ENCODE data around the gene CITED1.

The CITED1 gene

DNA sequence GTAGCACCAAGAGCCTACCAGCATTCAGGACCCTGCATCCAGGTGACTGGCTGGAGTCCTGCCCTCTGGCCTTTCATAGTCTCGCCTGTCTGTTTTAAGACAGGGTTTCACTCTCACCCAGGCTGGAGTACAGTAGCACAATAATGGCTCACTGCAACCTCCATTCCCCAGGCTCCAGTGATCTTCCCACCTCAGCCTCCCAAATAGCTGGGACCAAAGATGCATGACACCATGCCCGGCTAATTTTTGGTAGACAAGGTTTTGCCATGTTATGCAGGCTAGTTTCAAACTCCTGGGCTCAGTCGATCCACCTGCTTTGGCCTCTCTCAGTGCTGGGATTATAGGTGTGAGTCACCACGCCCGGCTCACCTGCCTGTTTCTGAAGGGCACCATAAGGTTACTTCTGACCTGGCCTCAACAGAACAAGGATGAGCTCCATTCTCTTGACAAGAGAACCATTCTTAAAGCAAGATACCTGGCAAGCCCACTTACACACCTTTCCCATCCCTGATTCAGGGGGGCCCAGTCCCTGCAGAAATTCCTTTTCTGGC, 35.3 kb downstream of the CITED1 start:
- DNase-seq (ENCODE audit: low read depth in 2 of 2): no peak

DNA sequence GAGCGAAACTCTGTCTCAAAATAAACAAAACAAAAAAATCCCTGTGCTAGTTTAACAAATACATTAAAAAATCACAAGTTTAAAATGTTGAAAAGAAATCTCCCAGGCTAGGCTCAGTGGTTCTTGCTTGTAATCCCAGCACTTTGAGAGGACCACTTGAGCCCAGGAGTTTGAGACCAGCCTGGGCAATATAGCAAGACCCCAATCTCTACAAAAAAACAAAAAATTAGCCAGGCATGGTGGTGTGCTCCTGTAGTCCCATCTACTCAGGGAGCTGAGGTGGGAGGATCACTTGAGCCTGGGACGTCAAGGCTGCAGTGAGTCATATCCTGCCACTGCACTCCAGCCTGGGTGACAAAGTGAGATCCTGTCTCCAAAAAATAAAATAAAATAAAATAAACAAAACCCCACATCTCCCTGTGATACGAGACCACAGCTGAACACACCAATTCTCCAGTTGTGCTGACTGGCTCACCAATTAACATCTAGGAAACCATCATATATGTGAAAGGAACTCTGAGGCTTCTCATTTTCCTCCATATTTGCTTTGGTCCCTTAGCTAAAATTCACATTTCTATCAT, 36.0 kb downstream of the CITED1 start:
- DNase-seq (ENCODE audit: low read depth in 2 of 2): no peak

DNA sequence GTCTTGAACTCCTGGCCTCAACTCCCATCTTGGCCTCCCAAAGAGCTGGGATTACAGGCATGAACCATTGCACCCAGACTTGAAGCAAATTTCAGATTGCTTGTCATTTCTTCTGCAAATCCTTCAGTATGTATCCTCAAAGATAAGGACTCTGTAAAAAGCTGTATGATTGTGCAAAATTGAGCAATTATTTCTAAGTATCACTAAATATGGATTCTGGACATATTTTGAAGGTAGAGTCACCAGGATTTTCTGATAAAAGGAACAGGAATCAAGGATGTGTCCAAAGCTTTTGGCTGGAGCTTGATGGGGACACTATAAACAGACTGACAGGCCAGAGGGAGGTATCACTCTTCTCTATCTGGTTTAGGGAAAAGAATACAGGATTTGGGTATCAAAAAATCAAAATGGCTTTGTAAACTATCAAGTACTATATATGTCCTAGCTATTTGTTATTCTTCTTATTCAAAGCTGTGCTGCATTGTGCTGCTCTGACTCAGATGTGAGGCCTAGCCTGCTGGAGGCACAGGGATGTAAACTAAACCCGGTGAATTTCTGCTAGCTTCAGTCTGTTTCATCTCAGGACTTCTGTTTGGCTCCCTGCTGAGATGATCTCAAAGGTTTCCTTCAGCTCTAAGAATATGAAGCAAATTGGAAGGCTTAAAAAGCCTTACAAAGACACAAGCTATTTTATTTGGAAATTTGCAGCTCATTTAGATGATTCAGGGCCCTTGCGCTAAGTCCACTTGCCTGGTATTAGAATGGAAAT, 36.9 kb downstream of the CITED1 start:
- no peak for DNase-seq (ENCODE audit: low read depth in 2 of 2)

DNA sequence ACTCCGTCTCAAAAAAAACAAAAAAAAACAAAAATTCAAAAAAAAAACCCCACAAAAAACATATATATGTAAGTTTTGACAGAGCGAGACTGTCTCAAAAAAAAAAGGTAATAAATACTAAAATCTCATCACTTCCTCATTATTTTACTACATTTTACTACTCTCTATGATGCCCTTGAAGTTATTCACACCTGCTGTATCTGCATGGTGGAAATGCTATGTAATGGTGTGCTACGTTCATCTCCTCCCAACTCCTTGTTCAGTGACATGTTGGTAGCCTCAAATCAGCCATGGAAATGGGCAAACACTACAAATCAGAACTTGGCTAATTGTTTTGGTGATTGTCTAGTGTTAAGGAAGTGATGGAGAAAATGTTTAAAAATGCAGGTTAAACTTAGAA, 40.5 kb downstream of the CITED1 start:
- no peak for DNase-seq (ENCODE audit: low read depth in 2 of 2)

DNA sequence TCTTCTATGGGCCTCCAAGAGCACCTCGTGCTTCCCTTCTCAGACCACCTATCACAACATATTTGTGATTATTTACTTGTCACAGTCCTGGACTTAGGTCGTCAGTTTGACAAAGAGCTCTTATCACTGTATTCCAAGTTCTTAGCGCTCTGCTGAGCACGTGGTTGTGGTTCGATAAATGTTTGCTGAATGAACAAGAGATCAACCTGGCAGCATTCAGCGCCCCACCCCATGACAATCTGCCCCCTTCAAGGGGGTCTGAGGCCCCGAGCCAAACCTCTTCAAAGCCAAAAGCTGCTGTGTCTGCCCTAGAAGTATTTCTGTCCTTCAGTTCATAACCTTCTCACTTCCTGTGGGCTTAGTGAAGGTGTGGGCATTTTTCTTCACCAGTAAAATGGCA, 43.6 kb downstream of the CITED1 start:
- no peak for DNase-seq (ENCODE audit: low read depth in 2 of 2)

DNA sequence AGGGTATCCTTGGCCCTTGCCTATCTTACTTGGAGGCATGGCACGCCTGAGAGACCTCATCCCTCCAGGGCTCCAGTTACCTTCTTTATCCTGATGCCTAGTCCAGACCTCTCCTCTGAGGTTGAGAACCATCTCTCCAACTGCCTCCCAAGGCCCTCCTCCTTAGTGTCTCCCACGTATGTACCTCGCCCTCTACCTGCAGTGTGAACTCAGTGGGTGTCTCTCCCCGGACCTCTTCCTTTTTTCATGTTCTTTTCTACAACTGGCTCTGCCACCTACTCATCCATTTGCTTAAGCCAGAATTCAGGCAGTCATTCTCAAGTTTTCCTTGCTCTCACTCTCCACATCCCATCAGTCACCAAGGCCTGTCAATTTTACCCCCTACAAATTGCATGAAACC, 45.3 kb downstream of the CITED1 start:
- DNase-seq (ENCODE audit: low read depth in 2 of 2): no peak

DNA sequence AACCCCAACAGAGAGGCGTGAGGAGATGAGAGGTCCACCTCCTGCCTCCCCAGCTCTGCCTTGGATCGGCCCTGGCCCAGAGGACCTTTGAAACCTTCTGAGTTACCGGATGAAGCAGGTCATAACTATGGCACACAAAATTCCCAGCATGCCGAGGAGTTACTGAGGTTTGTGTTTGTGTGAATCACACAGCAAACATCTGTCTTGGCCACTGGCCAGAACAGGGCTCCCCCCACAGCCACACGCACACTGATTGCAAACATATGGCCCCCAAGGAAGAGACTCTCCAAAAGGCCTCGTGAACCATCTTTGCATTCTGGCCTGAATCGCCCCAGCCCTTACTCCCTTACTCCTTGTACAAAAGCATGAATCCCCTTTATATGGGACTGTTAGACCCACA, 47.5 kb downstream of the CITED1 start:
- no peak for DNase-seq (ENCODE audit: low read depth in 2 of 2)

DNA sequence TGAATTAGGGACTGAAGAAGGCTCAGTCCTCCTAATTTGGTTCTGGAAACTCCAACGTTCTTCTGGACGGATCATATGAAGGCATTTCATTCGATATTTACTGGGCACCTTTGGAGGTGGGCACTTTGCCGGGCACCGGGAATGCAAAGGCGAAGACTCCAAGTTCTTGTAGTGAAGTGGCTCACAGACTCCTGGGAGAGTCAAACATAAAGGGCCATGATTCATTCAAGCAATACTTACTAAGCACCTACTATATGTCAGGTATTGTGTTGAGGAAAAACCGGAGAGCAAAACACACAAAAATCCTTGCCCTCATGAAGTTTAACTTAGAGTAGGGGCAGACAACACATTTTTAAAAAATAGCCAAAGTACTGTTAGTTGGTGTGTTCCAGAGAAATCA, 49.9 kb downstream of the CITED1 start:
- no peak for DNase-seq (ENCODE audit: low read depth in 2 of 2)

DNA sequence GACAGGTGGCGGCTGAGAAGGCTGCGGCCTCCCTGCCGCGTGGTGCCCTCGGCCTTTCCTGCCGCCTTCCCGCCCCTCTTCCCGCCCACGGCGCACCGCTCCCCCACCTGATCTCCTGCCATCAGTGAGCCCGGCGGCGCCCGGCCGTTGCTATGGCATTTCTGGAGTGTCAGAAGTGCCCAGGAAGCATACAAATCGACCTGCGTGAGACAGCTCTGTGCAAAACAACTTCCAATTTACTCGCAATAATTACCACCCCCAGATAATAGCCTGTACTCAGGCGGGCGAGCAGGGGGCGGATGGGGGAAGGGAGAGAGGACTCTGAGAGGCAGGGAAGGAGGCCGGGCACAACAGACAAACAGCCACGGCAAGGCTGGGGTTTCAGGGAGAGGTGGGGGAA, 50.3 kb downstream of the CITED1 start:
- no peak for DNase-seq (ENCODE audit: low read depth in 2 of 2)

DNA sequence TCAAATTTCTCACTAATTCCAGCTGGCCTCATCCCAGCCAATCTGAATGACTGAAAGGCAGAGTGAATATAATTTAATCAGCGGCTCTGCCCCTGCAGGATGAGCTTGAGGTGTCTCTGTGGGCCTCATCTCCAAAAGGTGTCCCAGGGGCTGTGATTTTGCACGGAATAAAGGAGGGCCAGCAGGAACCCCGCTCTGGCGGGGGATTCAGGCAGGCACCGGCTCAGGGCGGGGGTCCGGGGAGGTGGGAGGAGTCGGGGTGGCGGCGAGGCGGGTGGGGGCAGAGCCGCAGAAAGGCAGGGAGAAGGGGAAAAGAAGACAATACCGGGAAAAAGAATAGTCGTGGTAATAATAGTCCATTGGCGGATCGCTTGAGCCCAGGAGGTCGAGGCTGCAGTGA, 50.9 kb downstream of the CITED1 start:
- DNase-seq (ENCODE audit: low read depth in 2 of 2): no peak

DNA sequence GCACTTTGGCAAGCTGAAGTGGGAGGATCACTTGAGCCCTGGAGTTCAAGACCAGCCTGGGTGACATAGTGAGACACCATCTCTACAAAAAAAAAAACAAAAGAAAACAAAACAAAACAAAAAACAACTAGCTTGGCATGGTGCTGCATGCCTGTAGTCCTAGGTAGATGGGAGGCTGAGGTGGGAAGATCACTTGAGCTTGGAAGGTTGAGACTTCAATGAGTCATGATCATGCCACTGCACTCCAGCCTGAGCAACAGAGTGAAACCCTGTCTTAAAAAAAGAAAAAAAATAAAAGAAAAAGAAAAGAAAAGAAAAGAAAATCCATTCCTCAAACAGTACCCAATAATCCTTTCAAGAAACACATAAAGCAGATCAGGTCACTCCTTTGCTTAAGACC, 52.0 kb downstream of the CITED1 start:
- no peak for DNase-seq (ENCODE audit: low read depth in 2 of 2)

Measured in stimulated activated CD8-positive, alpha-beta memory T cell treated with anti-CD3 and anti-CD28 coated beads, Interleukin-15, amount 100 ng/mL, for 4 hours (primary cell).